K562 (cell line): ENCODE data around the gene PRDM2. TPM values are rescaled to one million over a fixed set of nuclear protein-coding genes. Genes with fewer than 3 reads are reported as not detected.

ENCODE experiments used
- ATAC-seq: fragments of 200-7000 bp; cut with Tn5 transposase; 3 replicates; pipeline ENCODE4 v1.9.1; 2020; ENCODE audit warnings: moderate library complexity
- BruUV-seq: library from RNA; stranded (reverse); fragments of 400-500 nt; replicated peaks from 2 replicates; lab custom pipeline; 2021; lab: Mats Ljungman, UMichigan
- CTCF ChIA-PET: fragments of 300-600 bp; formaldehyde crosslinking; extraction: SDS; loops from one replicate; lab custom pipeline; 2021; ENCODE audit warnings: low intra/inter-chr PET ratio; lab: Yijun Ruan, JAX
- POLR2A ChIA-PET: fragments of 300-600, 350-650 bp; sonication (Branson Sonifier 250); formaldehyde crosslinking; extraction: SDS; loops from one replicate; lab custom pipeline; 2021; ENCODE audit warnings: antibody characterized with exemption, inconsistent platforms; lab: Yijun Ruan, JAX
- DNase-seq, 4 experiments: peaks; one replicate each; pipeline versions ENCODE4 v3.0.0 to v3.0.0-alpha.2; 2011 to 2018; ENCODE audit warnings: low spot score in 3 of 4, mixed read lengths in 3 of 4; ENCODE audit errors: extremely low read depth in 1 of 4
- FAIRE-seq: peaks from 2 replicates; lab custom pipeline; 2011; peaks lifted over from hg19 to GRCh38; lab: Jason Lieb, UNC
- H2AFZ ChIP-seq: 2 replicates; pipeline ENCODE4 v1.6.0; 2011; ENCODE audit warnings: low read depth, low read length, control low read depth, inconsistent platforms
- H3K27ac ChIP-seq: fragments of 200-600 bp; 3 replicates; pipeline ENCODE4 v1.8.0; 2011; ENCODE audit warnings: low read depth, mild to moderate bottlenecking, control low read depth, inconsistent platforms, low read length, moderate library complexity, mixed read lengths; ENCODE audit errors: extremely low read depth
- H3K27me3 ChIP-seq, 2 experiments: fragments of 300-600 bp in 1 of 2; 2 replicates in 1 of 2; 3 replicates in 1 of 2; pipeline versions ENCODE4 v1.6.0 to v1.8.0; 2011; ENCODE audit warnings: inconsistent platforms in 2 of 2, low read length in 2 of 2, mild to moderate bottlenecking in 1 of 2, mixed read lengths in 1 of 2, moderate library complexity in 1 of 2; ENCODE audit not compliant: control insufficient read depth in 2 of 2, insufficient read depth in 2 of 2
- H3K36me3 ChIP-seq: fragments of 300-600 bp; 3 replicates; pipeline ENCODE4 v1.8.0; 2011; ENCODE audit warnings: mild to moderate bottlenecking, low read length, inconsistent platforms; ENCODE audit not compliant: control insufficient read depth, insufficient read depth
- H3K4me1 ChIP-seq, 2 experiments: fragments of 200-600 bp in 1 of 2; replicated peaks in 1 of 2; 2 replicates in 1 of 2; 3 replicates in 1 of 2; pipeline versions ENCODE4 v1.5.1 to v1.8.0; 2011; ENCODE audit warnings: inconsistent platforms in 2 of 2, low read length in 2 of 2, mild to moderate bottlenecking in 1 of 2, mixed read lengths in 1 of 2, moderate library complexity in 1 of 2; ENCODE audit not compliant: control insufficient read depth in 2 of 2, insufficient read depth in 2 of 2
- H3K4me2 ChIP-seq: 2 replicates; pipeline ENCODE4 v1.6.1; 2011; ENCODE audit warnings: low read length, control low read depth, inconsistent platforms, mixed read lengths; ENCODE audit not compliant: insufficient read depth
- H3K4me3 ChIP-seq: fragments of 200-600 bp; sonication (generic), shearing (Covaris generic); 2 replicates; pipeline ENCODE4 v1.5.1; 2016; ENCODE audit warnings: control low read depth, inconsistent platforms
- H3K79me2 ChIP-seq: fragments of 200-600 bp; 3 replicates; pipeline ENCODE4 v1.8.0; 2011; ENCODE audit warnings: low read length, inconsistent platforms; ENCODE audit not compliant: control insufficient read depth, insufficient read depth
- H3K9ac ChIP-seq, 2 experiments: 2 replicates each; pipeline versions ENCODE4 v1.6.0 to v1.6.1; 2011; ENCODE audit warnings: low read depth in 2 of 2, low read length in 2 of 2, control low read depth in 1 of 2, inconsistent platforms in 1 of 2, mild to moderate bottlenecking in 1 of 2, mixed read lengths in 1 of 2; ENCODE audit not compliant: insufficient read depth in 1 of 2
- H3K9me1 ChIP-seq: one replicate; pipeline ENCODE4 v1.6.0; 2011; ENCODE audit warnings: inconsistent platforms, mild to moderate bottlenecking, low read length, moderate library complexity; ENCODE audit not compliant: control insufficient read depth, insufficient read depth
- H3K9me3 ChIP-seq: replicated peaks from 2 replicates; pipeline ENCODE4 v1.5.1; 2011; ENCODE audit warnings: low read depth, low read length, inconsistent platforms; ENCODE audit not compliant: control insufficient read depth, insufficient read depth
- H4K20me1 ChIP-seq: replicated peaks from 2 replicates; pipeline ENCODE4 v1.6.1; 2011; ENCODE audit warnings: low read length, inconsistent platforms, mixed read lengths; ENCODE audit not compliant: control insufficient read depth, insufficient read depth
- FOXJ3 ChIP-seq: sonication (generic); formaldehyde crosslinking; IDR thresholded peaks from 2 replicates; pipeline ENCODE4 v1.4.0; 2020; ENCODE audit warnings: mild to moderate bottlenecking, missing genetic modification reagents
- NR2F6 ChIP-seq: fragments of 450-650 bp; formaldehyde crosslinking; IDR thresholded peaks from 2 replicates; pipeline ENCODE4 v1.4.0; 2020; ENCODE audit warnings: mild to moderate bottlenecking
- PRPF4 ChIP-seq: fragments of 200-400 bp; formaldehyde crosslinking; IDR thresholded peaks from one replicate; pipeline ENCODE4 v1.6.1; 2017; ENCODE audit warnings: low read length, low read depth, mild to moderate bottlenecking; ENCODE audit not compliant: insufficient read depth, poor library complexity, severe bottlenecking
- TAF9B ChIP-seq: fragments of 450-650 bp; IDR thresholded peaks from 2 replicates; pipeline ENCODE4 v1.6.1; 2018; ENCODE audit warnings: mild to moderate bottlenecking; ENCODE audit not compliant: partially characterized antibody
- WGBS: fragments of 100-300 bp; shearing (Covaris generic); methylation state at CpG from one replicate; pipeline ENCODE4 v1.1.6; 2016; ENCODE audit warnings: low coverage, mixed read lengths; ENCODE audit not compliant: insufficient coverage; ENCODE audit errors: missing lambda C conversion rate; 5-methylcytosine and 5-hydroxymethylcytosine counted together
- in situ Hi-C: fragments of 300-500 bp; cut with MboI; formaldehyde crosslinking; loops from 4 replicates; pipeline ENCODE4 v1.15.0; 2018; ENCODE audit warnings: inconsistent platforms, mixed read lengths
- intact Hi-C: fragments of 100-400 bp; cut with micrococcal nuclease; formaldehyde crosslinking; loops from 2 replicates; pipeline ENCODE4 v1.14.2; 2022
- polyA plus RNA-seq, 8 experiments: library from polyadenylated mRNA; depleted of rRNA in 4 of 8; stranded (reverse) in 5 of 8; unstranded in 3 of 8; fragments of >200 nt; fragmentation: Nextera tagmentation in 2 of 8; fragmentation: Illumina TruSeq in 1 of 8; extraction: Ambion mirVana in 2 of 8; extraction: Trizol in 1 of 8; gene quantifications; 2 replicates each; pipeline versions ENCODE4 v1.2.1 to v1.2.3, GENCODE V29; 2011 to 2014; ENCODE audit warnings: inconsistent platforms in 1 of 8, missing spikeins in 1 of 8
- total RNA-seq, 7 experiments: library from RNA; depleted of rRNA in 6 of 7; stranded (reverse); fragments of >200 nt in 6 of 7; fragmentation: Illumina TruSeq in 2 of 7; extraction: Trizol in 2 of 7; gene quantifications; 2 replicates each; pipeline versions ENCODE4 v1.2.1 to v1.2.3, GENCODE V29; 2011 to 2021; ENCODE audit warnings: low replicate concordance in 1 of 7
- TF ChIP-seq, protein P1 (sequence below): fragments of 450-650 bp; IDR thresholded peaks from 2 replicates; pipeline ENCODE4 v1.6.1; 2016

PRDM2 gene
- total and polyA plus RNA-seq, 9 of the 15 experiments (the other 6 are each of a cell fraction or from before 2014, with no cell fraction given), result 5.4 to 27.6 (median 12.5) TPM

DNA sequence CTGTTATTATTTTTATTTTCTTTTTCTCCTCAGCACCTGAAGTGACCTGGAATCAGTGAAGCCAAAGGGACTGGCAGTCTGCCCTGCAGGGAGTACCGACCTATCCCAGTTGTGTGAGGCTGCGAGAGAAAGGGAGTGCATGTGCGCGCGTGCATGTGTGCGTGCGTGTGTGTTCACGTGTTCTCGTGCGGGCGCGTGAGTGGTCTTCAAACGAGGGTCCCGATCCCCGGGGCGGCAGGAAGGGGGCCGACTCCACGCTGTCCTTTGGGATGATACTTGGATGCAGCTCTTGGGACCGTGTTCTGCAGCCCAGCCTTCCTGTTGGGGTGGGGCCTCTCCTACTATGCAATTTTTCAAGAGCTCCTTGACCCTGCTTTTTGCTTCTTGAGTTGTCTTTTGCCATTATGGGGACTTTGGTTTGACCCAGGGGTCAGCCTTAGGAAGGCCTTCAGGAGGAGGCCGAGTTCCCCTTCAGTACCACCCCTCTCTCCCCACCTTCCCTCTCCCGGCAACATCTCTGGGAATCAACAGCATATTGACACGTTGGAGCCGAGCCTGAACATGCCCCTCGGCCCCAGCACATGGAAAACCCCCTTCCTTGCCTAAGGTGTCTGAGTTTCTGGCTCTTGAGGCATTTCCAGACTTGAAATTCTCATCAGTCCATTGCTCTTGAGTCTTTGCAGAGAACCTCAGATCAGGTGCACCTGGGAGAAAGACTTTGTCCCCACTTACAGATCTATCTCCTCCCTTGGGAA, 123.3 kb downstream of the PRDM2 start:
- H3K27ac ChIP-seq, result no peak overlapping the region
- no peak overlapping the region for H3K4me2 ChIP-seq
- DNase-seq, result no peak
- H3K79me2 ChIP-seq, result no peaks in the 10 kb centered on the region
- intact Hi-C loops, result no loop called here
- TF ChIP-seq TAF9B, result no peak
- TF ChIP-seq NR2F6 (CRISPR knock-in tag), result no peak
- TF ChIP-seq FOXJ3, result no peak
- TF ChIP-seq PRPF4, result no peak
- TF ChIP-seq, protein P1, sequence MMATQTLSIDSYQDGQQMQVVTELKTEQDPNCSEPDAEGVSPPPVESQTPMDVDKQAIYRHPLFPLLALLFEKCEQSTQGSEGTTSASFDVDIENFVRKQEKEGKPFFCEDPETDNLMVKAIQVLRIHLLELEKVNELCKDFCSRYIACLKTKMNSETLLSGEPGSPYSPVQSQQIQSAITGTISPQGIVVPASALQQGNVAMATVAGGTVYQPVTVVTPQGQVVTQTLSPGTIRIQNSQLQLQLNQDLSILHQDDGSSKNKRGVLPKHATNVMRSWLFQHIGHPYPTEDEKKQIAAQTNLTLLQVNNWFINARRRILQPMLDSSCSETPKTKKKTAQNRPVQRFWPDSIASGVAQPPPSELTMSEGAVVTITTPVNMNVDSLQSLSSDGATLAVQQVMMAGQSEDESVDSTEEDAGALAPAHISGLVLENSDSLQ, result no peak
- TF ChIP-seq, all 486 proteins: peak for 0
- no peaks in the 10 kb centered on the region for H3K9me1 ChIP-seq
- no peaks in the 10 kb centered on the region for H3K9me3 ChIP-seq
- no peaks in the 10 kb centered on the region; the same call in 1 of the 2 replicates for H4K20me1 ChIP-seq
- CTCF ChIA-PET, result no interaction called here
- ATAC-seq, result no peak
- H3K36me3 ChIP-seq, result no peaks in the 10 kb centered on the region
- POLR2A ChIA-PET, result interaction anchor here (0.6 to 1.0 kb wide), 2 partner anchors 12 to 208 kb away, joined by 3 to 4 read pairs; no protein-coding TSS in a partner anchor
- FAIRE-seq, result no peak
- H2AFZ ChIP-seq, result no peak overlapping the region
- H3K27me3 ChIP-seq, result peaks cover 16 to 42% of the 10 kb centered on the region in 2 experiments; a peak in 4 of 5 replicates
- H3K4me3 ChIP-seq, result no peak overlapping the region
- H3K4me1 ChIP-seq, result peaks cover 0 to 3% of the 10 kb centered on the region in 2 experiments; a peak in 2 of 5 replicates
- BruUV-seq, result no TSS peak
- no peak overlapping the region for H3K9ac ChIP-seq
- 26% methylated on average over 24 of the region's 24 CpGs for WGBS
- in situ Hi-C loops, result no loop called here
